T-helper 22 cell (primary cell): ENCODE measurements around the gene PPP4R3A.
A peak's percentile ranks its signal among the peaks of the same experiment; 100 is the strongest.
"Not testable (repeated sequence)": the region's sequence is repeated elsewhere in the genome, so short reads cannot be mapped to it uniquely, and the experiment has no call there.

Experiments used
- DNase-seq: peaks from one replicate; pipeline ENCODE4 v3.0.0-alpha.2; 2020; ENCODE audit warnings: low read depth

The PPP4R3A gene

GRCh38 chr14:91510171-91511042 is at the start of gene PPP4R3A:
Gene PPP4R3A, minus strand, starts transcription at chr14:91510310. Its CDS starts 663 bp downstream, at chr14:91509647.
- DNase-seq: peak; percentile 90

GRCh38 chr14:91555531-91555930 is 45.4 kb upstream of the PPP4R3A start:
- no peak for DNase-seq

- DNase-seq: no peak
Measured at GRCh38 chr14:91554535-91555332, 44.6 kb upstream of the PPP4R3A start.

- DNase-seq: no peak
Measured at GRCh38 chr14:91548108-91548507, 38.0 kb upstream of the PPP4R3A start.

- DNase-seq: no peak
Measured at GRCh38 chr14:91545946-91546716, 36.0 kb upstream of the PPP4R3A start.

GRCh38 chr14:91545204-91545603 is 35.1 kb upstream of the PPP4R3A start:
- no peak for DNase-seq

GRCh38 chr14:91536327-91536726 is 26.2 kb upstream of the PPP4R3A start:
- DNase-seq: no peak

GRCh38 chr14:91534059-91534458 is 23.9 kb upstream of the PPP4R3A start:
- DNase-seq: not testable (repeated sequence)

GRCh38 chr14:91533623-91534022 is 23.5 kb upstream of the PPP4R3A start:
- no peak for DNase-seq

GRCh38 chr14:91523972-91524371 is 13.9 kb upstream of the PPP4R3A start:
- DNase-seq: no peak

GRCh38 chr14:91521061-91521640 is 11.0 kb upstream of the PPP4R3A start:
- DNase-seq: no peak

- DNase-seq: no peak
Measured at GRCh38 chr14:91520138-91520537, 10.0 kb upstream of the PPP4R3A start.

GRCh38 chr14:91519239-91520036 is 9.3 kb upstream of the PPP4R3A start:
- DNase-seq: no peak

- no peak for DNase-seq
Measured at GRCh38 chr14:91516663-91517388, 6.7 kb upstream of the PPP4R3A start.

GRCh38 chr14:91515979-91516378 is 5.9 kb upstream of the PPP4R3A start:
- DNase-seq: no peak

GRCh38 chr14:91511043-91511383 is 903 bp upstream of the PPP4R3A start:
- DNase-seq: no peak

GRCh38 chr14:91509878-91510170 is 286 bp downstream of the PPP4R3A start:
- no peak for DNase-seq

GRCh38 chr14:91509083-91509877 is 830 bp downstream of the PPP4R3A start:
- DNase-seq: peak; percentile 7

GRCh38 chr14:91508105-91508504 is 2.0 kb downstream of the PPP4R3A start:
- no peak for DNase-seq

GRCh38 chr14:91506226-91506625 is 3.9 kb downstream of the PPP4R3A start:
- no peak for DNase-seq
